ENCODE results near the gene STPG1. TPM values are rescaled to one million over a fixed set of nuclear protein-coding genes. Genes with fewer than 3 reads are reported as not detected.
"Not testable (repeated sequence)": the region's sequence is repeated elsewhere in the genome, so short reads cannot be mapped to it uniquely, and the experiment has no call there.

Gene STPG1
- total RNA-seq, 1 experiment from 2014 or later = 9.2 TPM

DNA sequence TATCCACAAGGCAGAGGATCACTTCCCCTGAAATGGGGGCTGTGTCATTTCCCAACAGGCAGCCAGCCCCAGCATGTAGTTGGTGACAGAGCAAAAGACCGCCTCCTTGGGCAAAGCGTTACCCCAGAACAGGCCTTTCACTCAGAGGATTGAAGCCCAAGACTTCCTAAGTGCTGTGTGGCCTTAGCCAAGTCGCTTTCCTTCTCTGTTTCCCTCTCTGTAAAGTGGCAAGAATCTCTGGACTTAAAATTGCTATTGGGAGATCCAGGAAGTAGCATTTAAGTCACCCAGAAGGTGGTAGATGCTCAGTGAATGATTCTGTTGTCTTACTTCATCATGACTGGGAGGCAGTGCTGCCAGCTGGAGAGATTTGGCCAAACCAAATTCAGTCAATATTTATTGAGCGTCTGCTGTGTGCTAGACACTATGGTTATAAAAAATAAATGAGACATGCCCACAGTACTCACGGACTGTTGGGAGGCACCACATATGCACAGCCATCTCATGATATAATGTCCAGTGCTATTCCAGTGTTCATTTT is 37.3 kb upstream of the STPG1 start:
- DNase-seq = no peak
- no peak overlapping the region for H3K9ac ChIP-seq (ENCODE audit: low read length)
- H3K4me3 ChIP-seq (ENCODE audit: low read length) = no peak overlapping the region
- no peaks in the 10 kb centered on the region for H3K79me2 ChIP-seq (ENCODE audit: low read length)
- peaks cover 8% of the 10 kb centered on the region; the same call in 1 of the 2 replicates for H3K36me3 ChIP-seq (ENCODE audit: insufficient read depth, low read length)
- no peak overlapping the region for H2AFZ ChIP-seq (ENCODE audit: low read length)
- no peaks in the 10 kb centered on the region for H3K27me3 ChIP-seq (ENCODE audit: low read length)
- no peak overlapping the region for H3K27ac ChIP-seq (ENCODE audit: low read length)
- no peaks in the 10 kb centered on the region for H3K9me3 ChIP-seq (ENCODE audit: low read length)
- no peak overlapping the region for H3K4me2 ChIP-seq (ENCODE audit: low read depth, low read length, poor library complexity, severe bottlenecking)
- no peaks in the 10 kb centered on the region for H3K9me2 ChIP-seq (replicated peaks; ENCODE audit: insufficient read depth, low read length)
- H3K4me1 ChIP-seq (ENCODE audit: low read length) = no peaks in the 10 kb centered on the region
- H4K20me1 ChIP-seq (ENCODE audit: insufficient read depth, low read depth, low read length) = no peaks in the 10 kb centered on the region

DNA sequence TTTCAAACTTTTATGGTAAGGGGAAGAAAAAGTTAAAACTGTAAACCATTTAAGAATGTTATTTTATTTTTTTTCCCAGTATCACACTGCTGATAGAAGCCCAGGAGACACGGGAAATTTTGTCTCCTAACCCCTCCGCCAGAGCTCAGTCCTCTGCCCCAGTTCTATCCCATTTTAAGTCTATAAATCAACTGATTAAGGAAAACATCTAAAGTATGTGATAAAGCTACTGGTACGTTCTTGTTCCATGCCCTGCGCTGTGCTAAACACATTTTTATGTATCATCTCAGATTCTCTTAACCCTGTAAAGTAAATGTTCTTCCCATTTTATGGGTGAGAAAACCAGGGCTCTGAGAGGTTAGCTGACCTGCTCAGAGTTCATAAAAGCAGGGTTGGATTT is 36.7 kb upstream of the STPG1 start:
- Histone ChIP-seq H4K20me1 (ENCODE audit: insufficient read depth, low read depth, low read length) (no peaks in the 10 kb centered on the region), H3K9me2 (replicated peaks; ENCODE audit: insufficient read depth, low read length) (no peaks in the 10 kb centered on the region), H3K9me3 (ENCODE audit: low read length) (no peaks in the 10 kb centered on the region), H3K27me3 (ENCODE audit: low read length) (no peaks in the 10 kb centered on the region), H3K4me1 (ENCODE audit: low read length) (no peaks in the 10 kb centered on the region), H3K4me3 (ENCODE audit: low read length) (no peak overlapping the region), H3K27ac (ENCODE audit: low read length) (no peak overlapping the region), H3K9ac (ENCODE audit: low read length) (no peak overlapping the region), H3K79me2 (ENCODE audit: low read length) (no peaks in the 10 kb centered on the region), H3K36me3 (ENCODE audit: insufficient read depth, low read length) (peaks cover 11% of the 10 kb centered on the region; the same call in 1 of the 2 replicates), H2AFZ (ENCODE audit: low read length) (no peak overlapping the region), H3K4me2 (ENCODE audit: low read depth, low read length, poor library complexity, severe bottlenecking) (no peak overlapping the region)
- no peak for DNase-seq

GRCh38 chr1:24446446-24446845 is 32.9 kb upstream of the STPG1 start:
- H3K4me3 ChIP-seq (ENCODE audit: low read length); H3K27ac ChIP-seq (ENCODE audit: low read length); H3K27me3 ChIP-seq (ENCODE audit: low read length); H3K9ac ChIP-seq (ENCODE audit: low read length); H3K4me1 ChIP-seq (ENCODE audit: low read length); DNase-seq; H3K4me2 ChIP-seq (ENCODE audit: low read depth, low read length, poor library complexity, severe bottlenecking); H3K9me2 ChIP-seq (replicated peaks; ENCODE audit: insufficient read depth, low read length); H3K79me2 ChIP-seq (ENCODE audit: low read length); H4K20me1 ChIP-seq (ENCODE audit: insufficient read depth, low read depth, low read length); H3K9me3 ChIP-seq (ENCODE audit: low read length); H2AFZ ChIP-seq (ENCODE audit: low read length): not testable (repeated sequence)
- H3K36me3 ChIP-seq (ENCODE audit: insufficient read depth, low read length) = peaks cover 18% of the 10 kb centered on the region; the same call in 1 of the 2 replicates

DNA sequence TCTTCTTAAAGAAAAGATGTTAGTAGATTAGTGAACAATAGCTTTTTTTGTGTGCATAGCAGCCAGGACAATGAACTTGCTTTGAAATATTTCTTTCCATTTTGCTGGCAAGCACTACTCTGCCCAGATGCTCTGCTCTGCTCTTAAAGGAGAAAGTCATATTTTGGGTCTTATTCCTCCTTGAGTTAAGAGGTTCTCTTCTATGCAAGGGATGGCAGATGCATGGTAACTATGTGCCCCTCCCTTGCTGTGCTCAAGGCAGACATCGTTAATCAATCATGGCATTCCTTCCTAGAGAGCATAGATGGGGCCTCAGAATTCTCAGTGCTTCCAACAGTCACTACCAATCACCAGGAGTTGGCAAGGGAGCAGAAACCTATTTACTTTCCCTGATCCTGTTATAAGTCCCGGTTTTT is 29.7 kb upstream of the STPG1 start:
- Histone ChIP-seq H3K27me3 (ENCODE audit: low read length) (no peaks in the 10 kb centered on the region), H3K79me2 (ENCODE audit: low read length) (0 out of 2 replicates have a peak, but pooled peaks cover 1% of the 10 kb centered on the region), H3K4me1 (ENCODE audit: low read length) (no peaks in the 10 kb centered on the region), H2AFZ (ENCODE audit: low read length) (no peak overlapping the region), H3K9me3 (ENCODE audit: low read length) (no peaks in the 10 kb centered on the region), H3K9me2 (replicated peaks; ENCODE audit: insufficient read depth, low read length) (no peaks in the 10 kb centered on the region), H3K9ac (ENCODE audit: low read length) (no peak overlapping the region), H3K4me2 (ENCODE audit: low read depth, low read length, poor library complexity, severe bottlenecking) (no peak overlapping the region), H3K36me3 (ENCODE audit: insufficient read depth, low read length) (peaks cover 14% of the 10 kb centered on the region; the same call in 1 of the 2 replicates), H4K20me1 (ENCODE audit: insufficient read depth, low read depth, low read length) (no peaks in the 10 kb centered on the region), H3K4me3 (ENCODE audit: low read length) (no peak overlapping the region), H3K27ac (ENCODE audit: low read length) (no peak overlapping the region)
- no peak for DNase-seq

DNA sequence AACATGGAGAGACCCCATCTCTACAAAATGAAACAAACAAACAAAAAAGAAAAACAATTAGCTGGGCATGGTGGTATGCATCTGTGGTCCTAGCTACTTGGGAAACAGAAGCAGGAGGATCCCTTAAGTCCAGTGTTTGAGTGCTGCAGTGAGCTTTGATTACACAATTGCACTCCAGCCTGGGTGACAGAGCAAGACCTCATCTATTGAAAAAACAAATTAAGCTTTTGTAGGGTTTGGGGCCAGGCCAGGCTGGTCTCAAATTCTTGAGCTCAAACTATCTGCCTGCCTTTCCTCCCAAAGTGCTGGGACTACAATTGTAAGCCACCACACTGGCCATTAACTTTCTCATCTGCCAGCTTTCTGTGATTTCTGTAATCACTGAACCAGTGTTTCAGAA is 29.2 kb upstream of the STPG1 start:
- Histone ChIP-seq H3K79me2 (ENCODE audit: low read length) (0 out of 2 replicates have a peak, but pooled peaks cover 5% of the 10 kb centered on the region), H4K20me1 (ENCODE audit: insufficient read depth, low read depth, low read length) (no peaks in the 10 kb centered on the region), H3K4me1 (ENCODE audit: low read length) (no peaks in the 10 kb centered on the region), H3K4me3 (ENCODE audit: low read length) (no peak overlapping the region), H3K9ac (ENCODE audit: low read length) (no peak overlapping the region), H3K9me2 (replicated peaks; ENCODE audit: insufficient read depth, low read length) (no peaks in the 10 kb centered on the region), H3K36me3 (ENCODE audit: insufficient read depth, low read length) (peaks cover 14% of the 10 kb centered on the region; the same call in 1 of the 2 replicates), H3K27ac (ENCODE audit: low read length) (no peak overlapping the region), H2AFZ (ENCODE audit: low read length) (no peak overlapping the region), H3K27me3 (ENCODE audit: low read length) (no peaks in the 10 kb centered on the region), H3K4me2 (ENCODE audit: low read depth, low read length, poor library complexity, severe bottlenecking) (no peak overlapping the region), H3K9me3 (ENCODE audit: low read length) (no peaks in the 10 kb centered on the region)
- DNase-seq = no peak

GRCh38 chr1:24441996-24442668 is 28.6 kb upstream of the STPG1 start:
- H3K36me3 ChIP-seq (ENCODE audit: insufficient read depth, low read length) = peaks cover 14% of the 10 kb centered on the region; the same call in 1 of the 2 replicates
- H3K79me2 ChIP-seq (ENCODE audit: low read length) = 0 out of 2 replicates have a peak, but pooled peaks cover 10% of the 10 kb centered on the region
- no peaks in the 10 kb centered on the region for H3K9me2 ChIP-seq (replicated peaks; ENCODE audit: insufficient read depth, low read length)
- H3K27me3 ChIP-seq (ENCODE audit: low read length) = no peaks in the 10 kb centered on the region
- H3K4me2 ChIP-seq (ENCODE audit: low read depth, low read length, poor library complexity, severe bottlenecking) = no peak overlapping the region
- H3K27ac ChIP-seq (ENCODE audit: low read length) = no peak overlapping the region
- no peak for DNase-seq
- H3K4me3 ChIP-seq (ENCODE audit: low read length) = no peak overlapping the region
- H3K4me1 ChIP-seq (ENCODE audit: low read length) = no peaks in the 10 kb centered on the region
- H2AFZ ChIP-seq (ENCODE audit: low read length) = no peak overlapping the region
- H3K9me3 ChIP-seq (ENCODE audit: low read length) = no peaks in the 10 kb centered on the region
- H3K9ac ChIP-seq (ENCODE audit: low read length) = no peak overlapping the region
- H4K20me1 ChIP-seq (ENCODE audit: insufficient read depth, low read depth, low read length) = no peaks in the 10 kb centered on the region

- Histone ChIP-seq H3K4me1 (ENCODE audit: low read length) (no peaks in the 10 kb centered on the region), H3K27me3 (ENCODE audit: low read length) (no peaks in the 10 kb centered on the region), H3K36me3 (ENCODE audit: insufficient read depth, low read length) (peaks cover 12% of the 10 kb centered on the region; the same call in 1 of the 2 replicates), H3K9me2 (replicated peaks; ENCODE audit: insufficient read depth, low read length) (no peaks in the 10 kb centered on the region), H3K9ac (ENCODE audit: low read length) (no peak overlapping the region), H3K27ac (ENCODE audit: low read length) (no peak overlapping the region), H2AFZ (ENCODE audit: low read length) (no peak overlapping the region), H3K9me3 (ENCODE audit: low read length) (no peaks in the 10 kb centered on the region), H3K79me2 (ENCODE audit: low read length) (0 out of 2 replicates have a peak, but pooled peaks cover 10% of the 10 kb centered on the region), H3K4me3 (ENCODE audit: low read length) (no peak overlapping the region), H3K4me2 (ENCODE audit: low read depth, low read length, poor library complexity, severe bottlenecking) (no peak overlapping the region), H4K20me1 (ENCODE audit: insufficient read depth, low read depth, low read length) (no peaks in the 10 kb centered on the region)
- no peak for DNase-seq
Measured at GRCh38 chr1:24441480-24441879, 27.9 kb upstream of the STPG1 start.

DNA sequence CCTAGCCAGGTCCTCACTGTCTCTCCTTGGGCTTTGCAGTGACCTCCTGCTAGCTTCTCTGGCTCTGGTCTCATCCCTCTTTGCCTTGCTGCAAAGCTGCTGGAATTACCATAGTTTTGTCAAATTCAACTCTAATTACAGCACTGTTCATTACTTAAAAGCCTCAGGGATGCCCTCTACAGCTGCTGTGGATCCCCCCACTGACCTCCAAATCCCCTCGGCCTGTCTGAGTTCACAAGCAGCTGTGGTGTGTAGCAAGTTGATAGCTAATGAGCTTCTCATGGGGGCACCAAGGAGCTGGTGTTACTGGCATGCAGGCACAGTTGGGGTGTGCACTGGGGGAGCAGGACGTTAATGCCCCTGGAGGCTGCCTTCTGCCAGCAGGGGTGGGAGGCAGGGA is 26.9 kb upstream of the STPG1 start:
- Histone ChIP-seq H3K4me3 (ENCODE audit: low read length) (no peak overlapping the region), H3K4me2 (ENCODE audit: low read depth, low read length, poor library complexity, severe bottlenecking) (no peak overlapping the region), H3K27ac (ENCODE audit: low read length) (no peak overlapping the region), H3K9me3 (ENCODE audit: low read length) (no peaks in the 10 kb centered on the region), H3K36me3 (ENCODE audit: insufficient read depth, low read length) (peaks cover 8% of the 10 kb centered on the region; the same call in 1 of the 2 replicates), H2AFZ (ENCODE audit: low read length) (no peak overlapping the region), H3K27me3 (ENCODE audit: low read length) (no peaks in the 10 kb centered on the region), H3K9me2 (replicated peaks; ENCODE audit: insufficient read depth, low read length) (no peaks in the 10 kb centered on the region), H4K20me1 (ENCODE audit: insufficient read depth, low read depth, low read length) (no peaks in the 10 kb centered on the region), H3K79me2 (ENCODE audit: low read length) (peaks cover 13% of the 10 kb centered on the region; the same call in 1 of the 2 replicates), H3K9ac (ENCODE audit: low read length) (no peak overlapping the region), H3K4me1 (ENCODE audit: low read length) (no peaks in the 10 kb centered on the region)
- DNase-seq = no peak

All from Karpas-422 (cell line).